ENCODE measurements around the gene NR2C2.
A peak's percentile ranks its signal among the peaks of the same experiment; 100 is the strongest.

The NR2C2 gene

DNA sequence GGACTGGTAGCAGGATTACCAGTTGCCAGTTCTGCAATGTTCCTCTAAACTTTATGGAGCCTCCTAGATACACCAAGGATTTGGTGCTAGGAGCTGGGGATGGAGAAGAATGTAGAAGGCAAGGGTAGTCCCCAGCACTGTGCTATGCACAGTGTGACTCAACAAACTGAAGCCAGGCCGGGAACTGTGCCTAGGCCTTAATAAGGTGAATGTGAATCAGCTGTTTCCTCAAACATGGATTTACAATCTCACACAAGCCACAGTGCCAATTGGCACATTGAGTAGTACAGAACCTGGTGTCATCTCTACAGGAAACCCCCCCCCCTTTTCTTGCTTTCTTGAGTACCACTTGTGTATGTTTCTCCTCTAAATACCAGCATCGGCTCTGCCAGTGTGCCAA is 85.3 kb downstream of the NR2C2 start:
- no peak for DNase-seq

DNA sequence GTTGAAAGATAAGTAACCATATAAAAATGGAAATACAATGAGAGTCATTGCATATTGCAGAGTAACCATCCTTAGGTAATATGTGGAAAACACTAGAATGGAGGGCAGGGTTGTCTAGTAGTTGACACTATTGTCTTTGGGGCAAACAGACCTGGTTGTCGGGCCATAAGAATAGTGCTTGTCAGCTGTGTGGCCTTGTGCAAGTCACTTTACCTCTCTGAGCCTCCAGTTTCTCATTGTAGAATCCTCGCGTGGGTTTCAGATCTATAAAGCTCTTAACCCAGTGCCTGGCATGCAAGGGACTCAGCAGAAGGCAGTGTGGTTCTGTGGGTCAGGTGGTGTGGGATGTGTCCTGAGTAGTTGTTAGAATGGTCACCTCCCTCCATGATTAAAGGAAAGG is 85.7 kb downstream of the NR2C2 start:
- DNase-seq: no peak

DNA sequence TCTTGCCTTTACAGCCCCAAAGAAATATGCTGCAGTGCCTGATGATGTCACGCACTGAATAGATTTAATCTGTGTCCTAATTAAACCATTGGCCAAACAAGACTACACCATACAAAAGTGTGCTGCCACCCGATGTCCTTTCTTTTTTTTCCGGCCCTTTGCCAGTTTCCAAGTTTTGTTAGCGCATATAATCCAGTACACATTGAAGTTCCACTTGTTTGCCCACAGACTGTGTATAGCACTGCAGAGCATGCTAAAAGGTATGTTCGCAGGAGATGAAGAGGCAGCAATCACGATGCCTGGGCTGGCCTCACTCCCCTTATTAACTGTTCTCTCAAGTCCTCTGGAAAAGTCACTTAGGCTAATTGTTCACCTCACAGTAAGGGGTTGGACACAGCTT is 90.9 kb downstream of the NR2C2 start:
- DNase-seq: no peak

DNA sequence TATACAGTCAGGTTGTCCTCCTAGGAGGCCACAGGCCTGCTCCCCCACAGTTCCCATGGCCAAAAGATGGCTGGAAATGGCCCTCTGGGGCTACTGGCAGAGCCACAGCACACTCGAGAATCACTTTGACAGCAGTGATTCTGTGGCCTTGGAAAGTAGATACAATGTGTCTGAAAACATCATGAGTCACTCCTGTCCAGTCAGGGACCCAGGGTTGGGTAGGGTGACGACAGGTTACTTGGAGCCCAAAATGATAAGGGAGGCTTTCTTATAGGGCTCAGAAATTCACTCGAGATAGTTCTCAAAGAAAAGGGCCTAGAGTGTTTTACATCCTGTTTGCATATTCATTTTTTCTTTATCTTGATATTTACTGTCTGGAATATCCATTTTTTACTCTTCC is 93.5 kb downstream of the NR2C2 start:
- no peak for DNase-seq

DNA sequence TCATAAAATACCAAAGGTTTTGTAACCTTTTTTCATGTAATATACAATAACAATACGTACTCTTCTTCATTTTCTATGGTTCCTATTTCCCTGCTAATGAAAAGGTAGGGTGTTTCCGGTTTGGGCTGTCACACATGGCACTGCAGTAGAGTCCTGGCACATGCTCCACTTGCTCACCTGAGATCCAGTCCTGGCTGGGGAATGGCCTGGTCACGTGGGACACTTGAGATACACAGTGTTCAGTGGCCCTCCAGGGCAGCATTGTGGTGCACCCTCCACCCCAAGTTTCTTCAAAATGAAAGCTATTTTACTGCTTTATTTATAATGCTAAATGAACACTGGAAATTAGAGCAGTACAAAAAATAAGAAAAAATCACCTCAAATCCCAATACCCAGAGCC is 94.6 kb downstream of the NR2C2 start:
- DNase-seq: no peak

DNA sequence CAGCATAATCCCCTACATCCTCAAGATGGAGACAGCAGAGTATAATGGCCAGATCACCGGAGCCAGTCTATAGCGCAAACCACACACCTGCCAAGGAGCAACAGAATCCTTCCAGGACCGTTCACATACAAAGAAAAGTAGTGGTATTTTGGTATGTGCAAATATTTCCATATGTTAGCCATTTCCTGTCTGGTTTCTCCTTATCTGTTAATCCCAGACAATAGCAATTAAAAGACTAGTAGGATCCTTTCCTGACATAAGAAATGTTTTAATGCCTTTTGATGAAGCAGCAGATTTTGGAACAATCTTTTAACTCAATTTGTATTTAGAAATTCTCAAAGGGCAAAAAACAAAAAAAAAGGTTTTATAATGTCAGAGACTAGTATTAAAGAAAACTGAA is 95.6 kb downstream of the NR2C2 start:
- DNase-seq: no peak

DNA sequence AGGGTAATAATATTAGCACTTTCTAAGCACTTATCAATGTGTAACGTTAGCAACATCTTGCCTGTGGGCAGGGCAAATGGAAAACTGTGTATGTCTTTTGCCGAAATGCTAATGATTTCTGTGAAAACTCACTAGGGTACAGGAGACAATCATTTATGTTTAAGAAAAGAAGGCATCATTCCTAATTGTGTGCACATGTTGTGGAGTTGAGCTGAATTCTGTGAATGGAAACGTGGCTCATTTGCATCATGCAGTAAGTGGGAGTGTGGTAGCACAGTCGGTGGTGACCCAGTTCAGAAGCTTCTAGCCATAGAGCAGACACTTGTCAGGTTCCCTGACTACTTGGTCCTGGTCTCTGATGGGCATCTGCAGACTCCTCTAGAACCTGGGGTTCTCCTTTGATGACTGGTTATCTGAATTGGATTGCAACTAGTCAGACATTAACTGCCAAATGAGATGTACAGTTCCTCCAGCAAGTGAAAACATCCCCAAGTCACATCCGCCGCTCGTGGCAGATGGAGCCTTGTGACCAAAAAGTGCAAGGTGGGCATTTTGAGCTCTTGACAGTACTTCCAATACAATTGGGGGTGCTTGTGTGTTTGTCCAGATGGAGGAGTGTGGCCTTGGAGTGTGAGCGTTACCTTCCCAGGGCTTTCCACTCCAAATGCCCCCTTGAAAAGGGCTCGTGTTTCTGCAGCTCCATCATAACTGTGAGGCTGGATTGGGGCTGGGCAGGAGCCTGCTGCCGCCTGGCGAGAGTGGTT is 96.2 kb downstream of the NR2C2 start:
- DNase-seq: no peak

DNA sequence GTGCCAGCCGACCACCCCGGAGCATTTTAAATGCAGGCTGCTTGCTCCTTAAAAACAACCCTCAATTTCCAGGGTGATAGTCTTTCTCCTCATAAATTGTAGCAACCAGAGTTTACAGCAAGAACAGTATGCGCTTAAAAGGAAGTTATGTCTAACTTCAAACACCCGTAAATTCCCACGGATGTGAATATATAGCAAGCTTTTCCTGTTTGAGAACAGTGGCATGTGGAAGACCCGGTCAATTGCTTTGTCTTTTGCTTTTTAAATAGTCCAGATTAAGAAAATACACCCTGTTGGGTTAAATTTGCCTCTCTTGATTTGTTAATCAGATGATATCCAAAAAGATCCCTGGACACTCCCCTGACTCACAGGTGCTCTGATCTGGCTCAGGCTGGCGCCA is 96.9 kb downstream of the NR2C2 start:
- no peak for DNase-seq

DNA sequence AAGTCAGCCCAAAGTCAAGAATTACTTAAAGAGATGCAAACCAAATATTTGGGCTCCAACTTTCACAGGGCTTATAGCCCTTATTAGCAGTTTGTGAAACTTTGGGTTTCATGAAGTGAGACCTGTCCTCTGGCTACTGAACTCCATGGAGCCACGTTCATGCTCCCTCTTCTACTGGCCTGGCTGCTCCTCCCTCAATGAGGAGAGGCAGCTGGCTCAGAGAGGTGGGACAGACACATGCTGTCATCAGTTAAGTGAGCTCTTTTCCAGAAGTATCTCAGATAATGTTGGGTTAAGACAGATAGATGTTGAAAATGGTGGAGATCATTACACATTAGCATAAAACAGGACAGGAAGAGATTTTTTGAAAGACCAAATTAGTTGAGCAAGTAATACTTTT is 98.3 kb downstream of the NR2C2 start:
- DNase-seq: no peak

DNA sequence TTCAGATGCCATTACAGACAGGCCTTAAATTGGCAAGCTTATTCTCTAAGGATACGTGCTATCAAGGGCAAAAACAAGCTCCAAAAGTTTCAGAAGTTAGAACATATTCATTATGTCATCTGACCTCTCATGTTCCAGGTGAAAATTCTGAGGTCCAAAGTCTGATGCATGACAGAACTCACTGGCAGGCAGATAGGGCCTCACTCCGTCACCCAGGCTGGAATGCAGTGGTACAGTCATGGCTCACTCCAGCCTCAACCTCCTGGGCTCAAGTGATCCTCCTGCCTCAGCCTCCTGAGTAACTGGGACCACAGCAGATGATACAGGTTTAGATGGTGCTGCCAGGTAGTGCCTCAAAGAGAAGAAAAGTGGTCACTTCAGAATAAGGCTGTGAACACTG is 102.2 kb downstream of the NR2C2 start:
- DNase-seq: no peak

DNA sequence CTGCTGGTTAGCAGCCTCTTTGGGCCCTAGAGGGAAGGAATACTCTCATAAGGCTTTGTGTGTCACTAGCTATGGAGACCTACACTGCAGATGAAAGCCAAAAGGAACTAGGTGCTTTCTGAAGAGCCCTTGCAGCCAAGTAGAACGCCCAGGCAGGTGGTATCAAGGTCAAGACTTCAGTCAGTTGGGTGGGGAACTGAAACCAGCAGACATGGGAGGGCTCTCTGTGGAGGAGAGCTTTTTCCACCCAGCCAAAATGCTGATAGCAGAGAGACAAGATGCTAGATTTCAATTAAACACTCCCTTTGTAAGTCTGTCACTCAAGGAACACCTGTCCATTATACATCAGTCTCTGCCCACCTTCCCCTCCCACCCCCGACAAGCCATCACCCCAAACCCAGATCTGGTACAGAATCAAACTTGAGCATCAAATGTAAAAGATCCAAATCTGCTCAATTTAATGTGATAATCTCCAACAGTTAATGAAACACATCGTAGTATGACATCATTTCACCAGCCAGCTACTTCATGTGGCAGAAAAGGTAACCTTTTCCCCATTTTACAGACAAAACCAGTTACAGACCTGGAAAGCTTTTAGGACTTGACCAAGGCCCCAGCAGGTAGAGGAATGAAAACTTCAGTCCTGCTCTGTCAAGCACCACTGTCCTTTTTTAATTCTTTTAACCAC is 103.2 kb downstream of the NR2C2 start:
- DNase-seq: no peak

DNA sequence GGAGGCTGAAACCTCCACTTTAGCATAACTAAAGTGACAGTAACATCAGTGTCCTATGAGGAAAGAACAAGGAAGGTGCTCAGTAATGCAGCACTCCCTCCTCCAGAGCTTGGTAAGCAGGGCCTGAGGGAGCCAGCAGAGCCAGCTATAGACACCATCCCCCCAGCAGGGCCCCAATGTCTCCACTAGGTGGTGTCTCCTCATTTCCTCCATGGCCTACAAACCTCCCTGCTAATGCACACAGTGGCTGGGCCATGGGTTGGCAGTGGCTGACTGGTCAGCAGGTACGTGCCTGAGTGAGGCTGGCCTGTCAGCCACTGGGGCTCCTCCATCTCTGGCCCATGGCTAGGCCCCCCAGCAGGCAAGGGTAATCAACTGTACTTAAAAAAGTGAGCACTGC is 104.1 kb downstream of the NR2C2 start:
- DNase-seq: peak; percentile 65

DNA sequence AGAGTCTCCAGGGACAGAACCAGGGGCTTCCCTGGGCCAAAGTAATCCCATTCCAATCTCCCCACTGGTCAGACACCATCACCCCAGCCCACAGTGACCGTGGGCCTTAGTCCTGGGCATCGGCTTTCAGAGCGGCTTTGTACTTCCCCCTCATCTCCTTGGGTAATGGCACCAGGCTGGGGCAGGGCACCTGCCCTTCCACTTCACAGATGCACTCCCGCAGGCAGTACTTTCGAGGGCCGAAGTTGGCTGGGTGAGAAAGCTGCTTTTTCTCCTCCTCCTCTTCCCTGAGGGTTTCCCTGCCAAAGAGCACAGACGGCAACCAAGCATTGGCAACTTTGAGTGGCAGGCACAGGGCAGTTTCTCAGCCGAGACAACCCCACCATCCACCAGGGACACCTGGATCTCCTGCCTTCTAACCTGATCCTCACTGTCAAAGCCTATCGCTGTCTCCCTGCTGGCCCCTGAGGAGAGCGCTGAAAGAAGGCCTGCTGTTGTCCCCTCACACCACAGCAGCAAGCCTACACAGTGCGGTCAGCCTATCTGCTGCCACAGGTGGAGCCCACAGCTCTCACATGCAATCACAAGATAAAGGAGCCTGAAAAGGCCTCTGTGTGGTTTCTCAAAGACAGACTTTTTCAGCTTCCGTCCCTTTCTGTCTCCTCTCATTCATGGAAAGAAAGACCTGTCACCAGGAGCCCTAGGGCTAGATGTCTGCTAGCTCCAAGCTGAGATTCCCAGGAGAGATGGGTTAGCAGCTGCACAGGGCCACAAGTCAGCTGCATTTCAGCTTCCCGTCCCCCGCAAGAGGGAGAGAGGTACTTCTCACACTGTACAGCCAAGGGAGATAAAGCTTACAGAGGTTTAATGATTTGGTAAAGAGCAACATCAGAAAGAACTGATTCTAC is 105.2 kb downstream of the NR2C2 start:
- DNase-seq: no peak

DNA sequence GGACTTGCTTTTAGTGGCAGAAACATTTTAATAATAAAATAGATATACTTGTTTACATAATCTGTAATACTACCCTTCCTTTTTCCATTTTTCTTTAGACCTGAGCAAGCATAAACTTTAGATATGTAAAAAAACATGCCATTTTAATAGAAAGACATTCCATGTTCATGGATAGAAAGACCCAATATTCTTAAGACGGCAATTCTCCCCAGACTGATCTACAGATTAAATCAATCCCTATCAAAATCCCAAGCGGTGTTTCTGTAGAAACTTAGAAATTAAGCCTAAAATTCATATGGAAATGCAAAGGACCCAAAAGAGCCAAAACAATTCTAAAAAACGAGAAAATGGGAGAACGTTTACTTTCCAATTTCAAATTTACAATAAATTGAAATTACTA is 106.2 kb downstream of the NR2C2 start:
- no peak for DNase-seq

DNA sequence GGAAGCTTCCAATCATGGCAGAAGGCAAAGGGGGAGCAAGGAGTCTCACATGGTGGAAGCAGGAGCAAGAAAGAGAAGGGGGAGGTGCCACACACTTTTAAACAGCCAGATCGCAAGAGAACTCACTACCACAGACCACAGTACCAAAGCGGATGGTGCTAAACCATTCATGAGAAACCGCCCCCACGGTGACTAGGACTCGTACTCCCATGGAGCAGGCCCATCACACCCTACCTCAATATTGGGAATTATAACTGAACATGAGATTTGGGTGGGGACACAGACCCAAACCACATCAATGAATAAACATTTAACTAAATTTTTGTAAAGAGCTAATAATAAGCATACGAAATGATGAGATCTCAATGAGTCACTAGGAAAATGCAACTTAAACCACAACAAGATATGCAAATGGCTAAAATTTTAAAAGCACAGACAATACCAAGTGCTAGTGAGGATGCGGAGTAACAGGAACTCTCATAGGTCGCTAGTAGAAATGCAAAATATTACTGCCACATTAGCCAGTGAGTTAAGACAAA is 107.7 kb downstream of the NR2C2 start:
- DNase-seq: no peak

DNA sequence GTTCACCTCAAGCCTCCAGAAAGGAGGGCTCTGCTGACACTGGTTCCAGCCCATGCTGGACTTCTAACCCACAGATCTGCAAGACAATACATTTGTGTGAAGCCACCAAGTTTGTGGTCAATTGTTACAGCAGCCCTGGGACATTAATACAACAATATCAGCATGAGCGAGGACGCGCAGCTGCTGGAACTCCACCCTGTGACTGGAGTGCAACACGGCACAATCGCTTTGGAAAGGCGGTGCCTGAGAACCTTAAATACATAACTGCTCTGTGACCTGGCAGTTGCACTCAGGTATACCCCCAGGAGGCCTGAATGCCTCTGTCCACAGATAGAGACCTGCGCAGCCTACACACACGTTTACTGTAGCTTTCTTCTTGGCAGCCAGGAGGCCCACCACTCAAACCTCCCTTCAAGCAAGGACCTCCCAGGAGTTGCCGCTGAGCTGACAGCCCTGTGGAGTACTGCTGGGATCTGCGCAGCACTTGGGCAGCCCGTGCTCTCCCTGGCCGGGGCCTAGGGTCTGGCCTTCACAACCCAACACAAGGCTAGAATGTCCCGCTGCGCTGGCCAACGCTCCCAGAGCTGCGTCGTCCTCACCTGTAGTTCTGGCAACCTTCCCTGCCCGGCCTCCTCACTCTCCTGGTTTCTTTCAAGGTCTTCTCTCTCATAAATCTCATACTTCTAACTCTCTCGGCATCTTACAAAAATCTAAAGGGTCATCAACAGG is 109.5 kb downstream of the NR2C2 start:
- DNase-seq: no peak

DNA sequence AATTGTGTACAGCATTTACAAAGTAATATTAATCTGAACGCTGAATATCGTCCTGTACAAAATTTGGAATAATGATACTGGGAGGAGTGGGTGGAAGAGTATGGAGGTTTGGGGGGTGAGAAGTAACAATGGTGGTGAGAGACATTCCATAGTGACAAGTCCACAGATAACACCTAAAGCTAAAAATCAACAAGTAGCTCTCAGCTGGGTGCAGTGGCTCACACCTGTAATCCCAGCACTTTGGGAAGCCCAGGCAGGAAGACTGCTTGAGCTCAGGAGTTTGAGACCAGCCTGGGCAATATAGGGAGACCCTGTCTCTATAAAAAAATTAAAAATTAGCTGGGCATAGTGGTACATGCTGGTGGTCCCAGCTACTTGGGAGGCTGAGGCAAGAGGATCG is 112.6 kb downstream of the NR2C2 start:
- no peak for DNase-seq

DNA sequence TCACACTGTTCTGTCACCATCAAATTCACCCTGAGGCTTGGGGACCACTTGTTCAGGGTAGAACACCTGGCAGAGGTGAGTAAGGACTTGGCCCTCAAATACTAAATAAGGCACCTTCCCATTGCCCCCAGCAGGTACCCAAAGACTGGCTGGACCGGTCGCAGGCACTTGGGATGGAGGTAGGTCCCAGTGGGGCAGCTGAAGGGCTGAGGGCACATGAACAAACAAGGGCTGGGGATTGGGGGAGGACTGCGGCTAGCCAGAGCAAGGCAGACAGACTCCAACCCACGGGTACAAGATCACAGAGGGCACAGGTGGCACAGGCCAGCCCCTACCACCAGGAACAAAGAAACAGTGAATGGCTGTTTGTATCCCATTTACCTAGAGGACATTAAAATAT is 115.9 kb downstream of the NR2C2 start:
- DNase-seq: no peak

DNA sequence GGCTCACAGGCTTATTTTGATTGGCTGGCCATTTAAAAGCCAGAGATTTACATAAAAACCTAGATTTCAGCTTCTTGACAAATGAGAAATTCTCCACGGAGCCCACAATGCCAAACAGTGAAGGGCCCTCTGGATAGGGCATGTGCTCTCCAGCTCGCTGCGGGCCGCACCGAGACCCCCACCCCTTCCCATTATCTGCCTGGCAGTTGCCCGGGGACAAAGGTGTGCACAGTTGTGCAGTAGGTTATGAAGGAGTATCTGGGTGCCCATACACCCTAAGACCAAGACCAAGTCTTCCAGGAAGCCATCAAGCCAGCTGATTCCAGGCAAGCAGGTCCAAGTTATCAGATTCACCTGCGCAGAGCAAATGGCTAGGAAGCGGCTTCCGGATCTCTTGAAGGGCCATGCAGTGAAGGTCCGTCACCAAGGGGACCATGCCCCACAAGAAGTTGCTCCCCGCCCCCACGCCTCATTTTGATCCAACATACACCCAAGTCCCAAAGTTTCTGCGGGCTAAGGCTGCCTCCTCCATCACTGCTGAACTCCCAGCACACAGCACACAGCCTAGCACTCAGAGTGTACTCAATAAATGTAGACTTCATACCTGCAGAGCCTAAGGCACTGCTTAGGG is 116.4 kb downstream of the NR2C2 start:
- no peak for DNase-seq

DNA sequence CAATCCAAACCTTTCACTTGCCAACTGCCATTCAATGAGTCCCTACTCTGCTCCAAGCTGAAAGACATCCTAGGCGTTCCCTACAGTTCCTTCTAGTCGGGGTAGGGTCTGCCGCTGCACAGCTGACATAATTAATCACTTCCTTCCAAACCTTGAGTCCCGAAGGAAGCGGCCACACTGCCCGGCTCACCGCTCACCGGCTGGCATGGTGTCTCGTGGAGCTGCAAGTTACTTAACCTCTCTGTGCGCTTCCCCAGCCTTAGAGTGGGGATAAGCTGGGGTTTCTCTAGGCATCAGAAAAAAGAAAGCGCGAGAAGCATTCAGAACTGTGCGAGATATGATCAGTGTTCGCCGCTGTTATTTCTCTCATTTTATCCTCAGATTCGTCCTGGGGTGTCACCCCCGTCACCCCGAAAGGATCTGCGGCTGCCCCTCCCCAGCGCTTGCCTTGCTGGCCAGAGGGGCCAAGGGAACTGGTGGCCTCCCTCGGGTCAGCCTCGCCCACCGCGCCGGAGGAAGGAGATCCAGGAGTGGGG is 117.0 kb downstream of the NR2C2 start:
- DNase-seq: peak; percentile 25

DNA sequence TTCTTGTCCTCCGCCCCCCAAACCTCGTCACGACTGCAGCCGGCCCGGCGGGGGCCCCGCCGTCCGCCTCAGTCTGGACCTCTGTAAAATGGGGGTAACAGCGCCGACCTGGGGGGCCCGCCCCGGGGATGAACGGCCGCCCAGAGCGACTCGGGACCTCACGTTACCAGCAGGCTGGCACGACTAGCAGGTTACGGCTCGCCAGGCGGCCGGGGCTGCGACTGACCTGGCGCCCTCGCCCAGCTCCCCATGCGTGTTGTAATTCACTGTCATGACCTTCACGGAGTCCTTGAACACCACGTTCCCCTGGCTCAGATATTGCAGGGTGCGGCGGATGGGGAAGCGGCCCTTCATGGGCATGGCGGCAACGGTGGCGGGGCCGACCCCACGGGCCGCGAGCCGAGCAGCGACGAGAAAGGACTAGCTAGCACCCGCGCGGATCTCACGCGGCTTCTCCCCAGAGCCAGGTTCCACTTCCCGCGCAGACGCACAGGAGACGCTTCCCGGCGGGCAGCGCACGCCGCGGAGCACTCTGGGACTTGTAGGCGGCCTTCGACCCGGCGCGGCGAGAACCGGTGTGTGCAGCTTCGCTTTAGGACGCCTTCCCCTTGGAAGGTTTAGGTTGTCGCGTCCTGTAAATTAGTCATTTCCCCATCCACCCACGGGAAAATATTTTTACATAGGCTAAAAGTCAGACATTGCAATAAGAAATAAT is 117.6 kb downstream of the NR2C2 start, which contains the start of gene MRPS25:
Gene MRPS25, minus strand, starts transcription at position 481 of the 715 bp plus-strand sequence. Its CDS starts 121 bp downstream, at position 360.
- peak; percentile 92 for DNase-seq

Data from NCI-H82 (cell line).